ENCODE data around the gene ERMN.
"Not testable (repeated sequence)": the region's sequence is repeated elsewhere in the genome, so short reads cannot be mapped to it uniquely, and the experiment has no call there.

The ERMN gene, protein sequence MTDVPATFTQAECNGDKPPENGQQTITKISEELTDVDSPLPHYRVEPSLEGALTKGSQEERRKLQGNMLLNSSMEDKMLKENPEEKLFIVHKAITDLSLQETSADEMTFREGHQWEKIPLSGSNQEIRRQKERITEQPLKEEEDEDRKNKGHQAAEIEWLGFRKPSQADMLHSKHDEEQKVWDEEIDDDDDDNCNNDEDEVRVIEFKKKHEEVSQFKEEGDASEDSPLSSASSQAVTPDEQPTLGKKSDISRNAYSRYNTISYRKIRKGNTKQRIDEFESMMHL

DNA sequence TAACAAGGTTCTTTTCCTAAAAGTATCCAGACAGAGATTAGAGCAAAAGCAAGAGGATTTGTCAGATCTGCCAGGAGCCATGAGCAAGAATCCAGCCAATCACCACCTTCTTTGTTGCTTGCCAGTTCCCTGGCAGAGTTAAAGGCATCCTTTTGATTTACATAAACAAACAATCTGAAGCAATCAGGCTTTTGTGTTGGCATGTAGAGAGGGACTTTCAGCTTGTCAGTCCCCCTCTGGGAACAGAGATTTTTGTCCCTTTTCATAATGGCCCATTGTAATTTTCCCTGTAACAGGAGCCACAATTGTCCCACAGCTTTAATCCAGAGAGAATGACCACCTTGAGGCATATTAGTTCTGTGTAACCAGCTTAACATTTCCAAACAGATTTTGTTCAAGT, at the start of gene ERMN:
TSS of gene ERMN (minus strand) at position 39 of the 400 bp plus-strand sequence. CDS start 182 bp downstream, outside the sequence.
- DNase-seq = no peak

DNA sequence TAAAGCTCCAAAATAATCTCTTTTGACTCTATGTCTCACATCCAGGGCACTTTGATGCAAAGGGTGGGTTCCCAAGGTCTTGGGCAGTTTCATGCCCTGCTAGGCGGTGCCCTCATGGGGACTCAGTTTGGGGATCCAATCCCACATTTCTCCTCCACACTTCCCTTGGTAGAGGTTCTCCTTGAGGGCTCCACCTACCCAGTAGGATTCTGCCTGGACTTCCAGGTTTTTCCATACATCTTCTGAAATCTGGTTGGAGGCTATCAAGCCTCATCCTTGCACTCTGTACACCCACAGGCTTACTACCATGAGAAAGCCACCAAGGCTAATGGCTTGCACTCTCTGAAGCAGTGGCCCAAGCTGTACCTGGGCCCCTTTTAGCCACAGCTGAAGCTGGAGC, 49.8 kb upstream of the ERMN start:
- no peak for DNase-seq

DNA sequence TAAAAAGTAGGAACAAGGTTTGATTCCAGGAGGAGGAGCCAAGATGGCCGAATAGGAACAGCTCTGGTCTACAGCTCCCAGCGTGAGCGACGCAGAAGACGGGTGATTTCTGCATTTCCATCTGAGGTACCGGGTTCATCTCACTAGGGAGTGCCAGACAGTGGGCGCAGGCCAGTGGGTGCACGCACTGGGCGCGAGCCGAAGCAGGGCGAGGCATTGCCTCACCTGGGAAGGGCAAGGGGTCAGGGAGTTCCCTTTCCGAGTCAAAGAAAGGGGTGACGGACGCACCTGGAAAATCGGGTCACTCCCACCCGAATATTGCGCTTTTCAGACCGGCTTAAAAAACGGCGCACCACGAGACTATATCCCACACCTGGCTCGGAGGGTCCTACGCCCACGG, 42.9 kb upstream of the ERMN start:
- DNase-seq = not testable (repeated sequence)

DNA sequence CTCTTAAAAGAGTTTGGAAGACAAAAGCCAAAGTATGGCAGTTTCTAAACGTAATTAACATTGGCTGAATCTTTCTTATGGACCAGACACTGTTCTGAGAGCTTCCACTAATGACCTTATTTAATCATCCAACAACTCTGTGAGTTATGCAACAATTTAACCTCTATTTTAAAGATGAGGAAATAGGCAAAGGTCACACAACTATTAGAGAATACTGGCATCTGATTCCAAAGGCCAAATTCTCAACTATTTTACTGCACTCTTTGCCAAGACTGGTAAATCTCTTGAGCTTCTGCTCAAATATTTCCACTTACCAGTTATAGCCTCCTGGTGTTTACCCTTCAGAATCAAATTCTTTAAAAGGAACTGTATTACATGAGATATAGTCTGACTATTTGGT, 42.1 kb upstream of the ERMN start:
- DNase-seq = no peak

DNA sequence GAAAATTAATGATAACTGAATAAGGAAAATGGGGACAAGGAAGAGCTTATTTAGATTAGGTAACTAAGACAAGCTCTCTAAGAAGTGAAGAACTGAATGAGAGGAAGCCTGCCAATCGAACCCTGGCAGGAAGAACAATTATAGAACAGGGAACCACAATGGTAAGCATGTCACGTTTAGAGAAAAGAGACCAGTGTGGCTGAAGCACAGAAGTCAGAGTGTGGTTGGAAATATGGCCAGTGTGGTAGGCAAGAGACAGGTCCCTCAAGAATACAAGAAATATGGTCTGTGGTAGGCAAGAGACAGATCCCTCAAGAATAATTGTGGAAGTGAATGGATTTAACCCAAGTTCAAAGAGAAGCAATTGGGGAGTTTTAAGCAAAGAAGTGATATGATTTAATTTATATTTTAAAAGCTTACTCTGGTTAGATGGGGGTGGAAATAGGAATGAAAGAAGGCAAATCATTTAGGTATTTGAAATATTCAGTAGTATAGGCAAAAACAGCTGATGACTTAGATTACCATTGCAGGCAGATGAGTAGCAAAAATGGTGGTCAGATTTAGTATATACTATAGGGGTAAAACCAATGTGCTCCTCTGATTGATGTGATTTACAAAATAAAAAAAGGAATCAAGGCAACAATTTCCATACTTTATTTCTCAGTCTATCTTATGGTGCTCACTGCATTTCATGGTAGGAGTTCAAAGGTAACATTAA, 38.8 kb upstream of the ERMN start:
- peak; percentile 37 for DNase-seq

DNA sequence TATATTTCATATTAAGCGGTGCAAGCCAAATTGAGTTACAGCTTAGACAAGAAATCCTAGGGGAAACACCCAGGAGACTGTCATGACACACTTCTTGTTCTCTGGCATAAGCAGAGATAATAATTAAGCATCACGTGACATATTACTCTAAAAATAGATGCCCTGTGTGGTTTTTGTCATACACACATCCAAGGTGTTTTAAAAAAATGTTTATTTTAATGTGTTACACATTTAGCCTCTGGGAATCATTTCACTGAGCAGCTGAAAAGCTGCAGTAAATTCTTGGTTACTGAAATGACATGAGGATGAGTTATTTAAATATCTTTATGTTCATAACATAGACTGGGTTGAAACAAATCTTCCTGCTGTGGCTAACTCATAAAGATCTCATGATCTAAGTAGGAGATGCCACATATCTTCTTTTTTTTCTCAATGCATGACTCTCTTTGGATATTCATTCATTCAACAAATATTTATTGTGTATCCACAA, 38.0 kb upstream of the ERMN start:
- no peak for DNase-seq

DNA sequence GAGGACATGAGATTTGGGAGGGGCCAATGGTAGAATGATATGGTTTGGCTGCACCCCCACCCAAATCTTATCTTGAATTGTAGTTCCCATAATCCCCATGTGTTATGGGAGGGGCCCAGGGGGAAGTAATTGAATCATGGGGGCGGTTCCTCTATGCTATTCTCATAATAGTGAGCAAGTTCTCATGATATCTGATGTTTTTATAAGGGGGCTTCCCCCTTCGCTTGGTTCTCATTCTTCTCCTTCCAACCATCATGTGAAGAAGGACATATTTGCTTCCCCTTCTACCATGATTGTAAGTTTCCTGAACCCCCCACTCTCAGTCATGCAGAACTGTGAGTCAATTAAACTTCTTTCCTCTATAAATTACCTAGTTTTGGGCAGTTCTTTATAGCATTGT, 37.0 kb upstream of the ERMN start:
- no peak for DNase-seq

DNA sequence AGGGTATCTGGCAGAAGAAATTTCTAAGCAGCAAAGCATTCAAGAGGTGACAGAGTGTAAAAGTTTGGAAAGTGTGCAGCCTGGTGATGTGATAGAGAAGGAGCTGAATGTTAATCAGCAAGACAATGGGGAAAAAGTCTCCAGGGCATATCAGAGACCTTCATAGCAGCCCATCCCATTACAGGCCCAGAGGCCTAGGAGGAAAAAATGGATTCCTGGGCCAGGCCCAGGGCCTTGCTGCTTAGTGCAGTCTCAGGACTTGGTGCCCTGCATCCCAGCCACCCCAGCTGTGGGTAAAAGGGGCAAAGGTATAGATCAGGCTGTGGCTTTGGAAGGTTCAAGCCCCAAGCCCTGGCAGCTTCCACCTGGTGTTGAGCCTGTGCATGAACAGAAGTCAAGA, 35.9 kb upstream of the ERMN start:
- DNase-seq = no peak

DNA sequence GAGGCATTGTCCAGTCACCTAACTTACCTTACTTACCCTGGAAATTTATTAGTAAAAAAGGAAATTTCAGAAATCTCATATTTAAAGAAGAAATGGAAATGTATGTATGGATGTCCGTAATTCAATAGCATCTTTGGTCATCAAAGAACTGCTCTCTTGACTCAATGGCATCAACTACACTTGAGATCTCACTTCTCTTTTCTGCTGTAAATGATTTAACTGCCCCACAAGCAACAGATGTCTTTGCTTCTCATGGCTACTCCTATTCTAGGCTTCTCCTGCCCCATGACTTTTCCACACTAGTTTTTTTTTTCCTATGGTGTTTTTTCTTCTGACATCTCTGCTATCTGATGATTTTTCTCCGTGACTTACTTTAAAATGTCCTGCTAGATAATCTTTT, 34.0 kb upstream of the ERMN start:
- no peak for DNase-seq

DNA sequence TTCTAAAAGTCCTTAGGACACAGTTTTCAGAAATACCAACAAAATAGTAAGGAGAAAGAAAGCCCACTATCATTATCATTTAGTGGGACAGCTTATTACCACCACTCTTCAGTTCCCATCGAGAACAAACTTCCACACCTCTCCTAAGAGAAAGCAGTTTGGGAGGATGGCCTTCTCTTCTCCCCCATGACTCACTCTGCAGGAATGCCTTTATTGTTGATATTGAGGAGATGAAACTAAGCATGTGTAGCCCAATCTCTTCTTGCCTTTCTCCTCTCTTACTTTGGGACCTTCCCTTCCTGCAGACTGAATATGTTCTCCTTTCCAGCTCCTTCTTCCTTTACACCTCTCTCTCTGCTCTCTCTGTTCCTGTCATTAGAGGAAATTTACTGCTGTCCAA, 30.0 kb upstream of the ERMN start:
- no peak for DNase-seq

DNA sequence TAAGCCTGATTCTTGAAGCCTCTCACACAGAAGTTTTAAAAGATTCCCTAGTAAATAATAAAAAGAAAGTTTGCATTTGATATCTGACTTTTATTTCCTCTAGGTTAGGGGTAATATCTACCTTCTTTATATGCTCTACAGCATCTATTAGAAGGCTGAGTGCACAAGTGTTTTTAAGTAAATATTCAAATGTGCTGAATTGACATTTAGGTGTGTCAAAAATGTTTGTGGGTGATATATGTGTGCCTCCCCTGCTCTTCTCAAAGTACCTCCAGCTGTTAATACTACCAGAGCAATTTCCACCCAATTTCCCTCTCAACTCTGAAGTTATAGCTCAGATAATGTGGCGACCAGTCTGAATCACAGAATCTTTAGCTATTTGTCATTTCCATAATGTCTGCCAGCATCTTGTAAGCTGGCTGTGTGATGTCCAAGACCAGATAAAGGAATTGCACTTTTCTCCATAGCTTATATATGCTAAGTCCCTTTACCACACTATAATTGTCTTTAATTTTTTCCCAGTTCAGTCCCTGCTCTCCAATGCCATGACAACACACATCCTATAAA, 24.4 kb upstream of the ERMN start:
- DNase-seq = no peak

DNA sequence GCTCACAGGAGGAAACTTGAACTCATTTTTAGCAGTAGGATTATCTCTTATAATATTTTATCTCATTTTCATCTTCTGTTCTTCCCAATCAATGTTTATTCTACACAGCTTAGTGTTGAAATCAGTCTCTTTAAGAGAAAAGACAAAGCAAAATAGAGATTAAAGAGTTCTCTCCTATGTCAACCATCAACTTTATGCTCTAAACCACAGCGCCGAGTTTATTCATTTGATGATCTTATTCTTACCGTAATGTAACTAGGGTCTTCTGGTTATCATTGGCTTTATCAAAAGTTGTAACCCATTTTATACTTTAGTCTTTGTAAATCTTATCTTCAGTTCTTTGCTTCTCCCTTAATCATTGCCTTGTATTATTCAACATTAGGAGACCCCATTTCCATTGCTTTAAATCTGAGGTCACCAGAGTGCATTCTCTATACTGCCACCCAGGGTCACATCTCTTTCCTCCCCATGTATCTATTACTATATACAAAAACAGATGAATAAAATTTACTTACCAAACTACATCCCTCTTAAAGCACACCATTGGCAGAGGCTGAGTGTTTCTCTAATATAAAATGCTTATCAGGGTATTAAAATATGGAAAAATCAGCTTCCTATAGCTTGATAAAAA, 22.8 kb upstream of the ERMN start:
- DNase-seq = no peak

DNA sequence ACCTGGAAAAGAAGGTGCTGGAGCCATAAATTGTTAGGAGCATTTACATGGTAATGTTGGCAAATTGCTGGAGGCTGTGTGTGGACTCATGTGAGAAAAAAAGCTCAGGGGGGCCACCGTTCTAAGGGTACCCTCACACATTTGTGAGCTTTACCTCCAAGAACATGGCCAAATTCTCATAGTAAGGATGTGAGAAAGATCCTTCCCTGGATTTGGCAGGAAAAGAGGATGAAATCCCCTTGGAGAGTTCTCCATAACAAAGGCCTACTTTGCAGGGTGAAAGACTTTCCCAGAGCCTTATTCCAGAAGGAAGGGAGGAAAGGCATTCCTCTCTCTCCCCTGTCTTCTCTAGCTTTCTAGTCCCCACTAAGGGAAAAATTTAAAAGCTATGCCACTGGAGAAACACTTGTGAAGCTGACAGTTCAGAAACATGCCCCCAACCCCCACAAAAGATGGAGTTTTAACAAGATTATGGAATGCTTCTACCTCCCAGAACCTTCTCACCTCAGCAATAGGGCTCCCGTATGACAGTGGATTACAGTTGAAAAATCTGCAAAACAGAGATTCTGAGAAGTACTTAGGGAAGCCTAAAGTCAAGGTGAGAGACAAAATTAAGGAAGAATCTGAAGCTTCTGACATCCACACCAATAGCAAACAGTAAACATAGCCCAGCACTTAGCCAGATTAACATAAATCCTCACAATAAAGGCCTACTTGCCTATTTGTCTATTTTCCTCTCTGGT, 20.2 kb upstream of the ERMN start:
- DNase-seq = no peak

DNA sequence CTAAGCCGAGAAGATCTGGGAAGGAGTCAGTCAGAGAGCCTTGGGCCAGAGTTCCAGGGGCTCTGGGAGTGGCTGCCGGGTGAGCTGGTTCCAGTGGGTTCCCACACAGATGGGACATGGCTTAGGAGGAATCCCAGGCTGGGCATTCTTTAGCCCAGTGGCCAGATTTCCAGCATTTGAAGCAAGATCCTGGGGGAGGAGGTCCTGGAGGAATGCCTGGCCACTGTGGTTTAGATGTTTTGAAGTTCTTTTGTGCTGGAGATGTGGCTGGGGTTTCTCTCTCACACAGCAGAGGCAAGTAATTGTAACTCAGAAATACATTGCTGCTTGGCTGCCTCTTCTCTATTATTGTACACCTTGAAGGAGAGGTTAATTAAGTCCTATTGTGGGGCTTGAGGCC, 15.8 kb upstream of the ERMN start:
- not testable (repeated sequence) for DNase-seq

DNA sequence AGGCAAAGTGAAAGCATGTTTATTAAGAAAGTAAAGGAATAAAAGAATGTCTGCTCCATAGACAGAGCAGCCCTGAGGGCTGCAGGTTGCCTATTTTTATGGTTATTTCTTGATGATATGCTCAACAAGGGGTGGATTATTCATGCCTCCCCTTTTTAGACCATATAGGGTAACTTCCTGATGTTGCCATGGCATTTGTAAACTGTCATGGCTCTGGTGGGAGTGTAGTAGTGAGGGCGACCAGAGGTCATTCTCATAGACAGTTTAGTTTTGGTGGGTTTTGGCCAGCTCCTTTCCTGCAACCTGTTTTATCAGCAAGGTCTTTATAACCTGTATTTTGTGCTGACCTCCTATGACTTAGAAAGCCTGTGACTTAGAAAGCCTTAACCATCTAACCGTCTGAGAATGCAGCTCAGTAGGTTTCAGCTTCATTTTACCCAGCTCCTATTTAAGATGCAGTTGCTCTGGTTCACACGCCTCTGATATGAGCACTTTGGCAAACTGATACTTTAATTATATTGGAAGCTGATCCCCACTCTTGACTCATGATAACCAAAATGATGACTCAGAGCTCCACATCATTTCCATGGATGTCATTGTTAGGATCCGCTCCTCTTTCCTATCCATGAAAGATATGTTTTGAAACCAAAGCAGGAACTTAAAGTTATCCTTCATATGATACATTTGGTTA, 14.5 kb upstream of the ERMN start:
- DNase-seq = no peak

DNA sequence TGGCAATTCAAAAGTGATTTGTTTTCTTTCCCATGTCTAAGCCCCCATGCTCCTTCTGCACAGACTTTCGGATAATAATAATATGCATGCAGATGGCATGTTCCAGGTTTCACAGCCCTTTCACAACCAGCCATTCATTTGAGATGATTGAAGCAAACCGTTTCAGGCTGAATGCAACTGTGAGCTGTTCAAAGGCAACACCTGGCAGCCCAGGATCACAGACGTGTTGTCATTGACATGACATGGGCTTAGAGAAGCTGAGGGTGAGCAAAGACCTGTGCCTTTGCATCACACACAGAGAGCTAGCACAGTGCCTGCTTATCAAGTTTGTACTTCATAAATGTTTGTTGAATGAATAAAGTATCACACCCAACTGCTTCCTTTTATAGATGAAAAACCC, 12.4 kb upstream of the ERMN start:
- DNase-seq = no peak

DNA sequence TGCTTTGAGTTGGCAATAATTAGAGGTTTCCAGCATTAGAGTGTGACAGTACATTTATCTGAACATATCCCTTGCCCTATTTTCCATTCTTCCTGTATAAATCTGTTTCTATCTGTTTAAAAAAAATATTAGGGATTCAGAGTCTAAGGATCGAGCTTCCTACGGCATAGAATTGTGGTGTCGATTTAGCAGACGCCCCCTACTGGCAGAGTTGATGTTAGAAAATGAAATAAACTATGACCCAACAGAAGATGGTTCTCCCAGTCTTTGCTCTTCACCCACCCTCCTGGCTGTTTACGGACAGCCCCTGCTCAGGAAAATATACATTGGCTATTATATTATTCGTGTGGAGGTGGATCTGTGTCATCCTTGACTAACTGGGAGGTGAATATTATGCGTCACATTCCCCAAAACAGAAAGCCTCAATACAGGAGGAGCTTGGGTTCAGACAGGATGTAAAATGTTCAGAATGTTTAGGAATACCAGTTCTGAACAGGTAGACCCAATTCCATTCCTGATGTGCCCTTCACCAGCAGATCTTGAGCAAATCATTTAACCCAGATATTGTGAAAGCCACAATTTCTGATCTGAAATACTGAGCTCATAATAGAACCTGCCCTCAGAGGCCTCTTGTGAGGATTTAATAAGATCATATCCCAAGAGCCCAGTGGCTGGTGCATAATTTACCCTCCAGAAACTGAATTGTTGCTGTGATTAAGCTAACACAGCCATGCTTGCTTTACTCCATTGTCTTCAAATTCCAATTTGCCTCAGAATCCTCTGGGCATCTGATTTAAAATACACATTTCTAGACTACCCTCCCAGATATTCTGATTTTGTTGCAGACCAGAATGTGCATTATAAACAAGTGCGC, 10.8 kb upstream of the ERMN start:
- DNase-seq = peak; percentile 74

DNA sequence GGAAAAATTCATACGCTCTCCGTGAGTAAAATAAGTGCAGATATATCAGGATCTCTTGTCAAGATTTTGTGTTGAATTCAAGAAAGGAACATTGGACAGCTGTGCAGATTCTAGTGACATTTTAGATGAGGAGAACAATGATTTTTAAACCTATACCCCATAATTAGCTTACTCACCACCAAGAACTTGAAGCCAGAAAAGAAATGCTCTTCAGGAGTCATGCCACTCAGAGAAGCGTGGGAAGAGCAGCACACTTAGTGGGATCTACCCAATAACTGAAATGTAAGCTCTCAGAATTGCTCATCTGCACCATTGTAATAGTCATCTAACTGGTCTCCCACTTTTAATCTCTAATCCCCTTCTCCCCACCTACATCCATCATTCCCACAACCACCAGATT, 9.2 kb upstream of the ERMN start:
- no peak for DNase-seq

DNA sequence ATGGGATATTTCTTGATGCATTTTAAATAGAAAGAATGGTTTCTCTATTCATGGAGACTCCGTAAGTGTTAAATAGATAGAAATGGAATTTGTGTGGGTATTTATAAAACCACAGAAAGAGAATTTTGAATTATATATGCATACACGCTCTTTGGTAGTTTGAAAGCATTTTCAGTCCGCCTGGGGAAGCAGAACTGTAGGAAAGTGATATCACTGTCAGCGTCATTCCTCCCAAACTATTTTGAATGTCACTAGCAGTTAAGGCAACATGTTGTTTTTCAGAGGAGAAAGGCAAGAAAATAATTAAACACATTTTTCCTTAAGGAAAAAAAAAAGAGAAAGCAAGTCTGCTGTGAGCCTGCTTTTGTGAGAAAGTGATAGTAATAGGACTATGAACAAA, 8.7 kb upstream of the ERMN start:
- DNase-seq = no peak

DNA sequence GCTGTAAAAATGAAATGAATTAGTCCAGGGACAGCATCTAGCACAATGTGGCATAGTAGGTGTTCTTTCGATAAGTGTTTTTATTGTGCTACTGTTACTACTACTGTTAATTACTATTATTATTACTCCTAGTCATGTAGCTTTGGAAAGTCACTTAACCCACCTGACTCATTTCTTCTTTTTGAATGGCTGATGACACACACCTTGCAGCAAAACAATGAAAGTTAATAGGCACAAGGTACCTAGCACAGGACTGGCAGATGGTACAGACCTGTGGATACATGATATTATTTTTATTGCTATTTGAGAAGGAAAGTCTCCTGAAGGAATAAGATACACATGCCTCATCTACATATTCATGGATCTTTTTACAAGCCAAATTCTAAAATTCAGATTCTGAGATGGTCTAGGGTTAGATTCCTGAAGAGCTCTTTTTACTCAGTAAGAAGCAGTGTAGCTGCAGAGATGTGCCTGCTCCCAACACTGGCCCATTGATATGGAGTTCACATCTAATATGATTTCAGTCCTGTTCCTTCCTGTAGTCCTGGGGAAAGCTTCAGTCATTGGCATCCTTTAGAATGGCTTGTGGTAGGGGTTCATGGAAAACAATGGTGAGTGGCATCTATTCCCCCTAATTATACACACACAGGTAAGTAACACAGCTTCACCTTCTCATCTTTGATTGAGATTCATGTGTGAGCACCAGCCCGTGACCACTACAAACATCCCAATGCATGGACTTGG, 7.9 kb upstream of the ERMN start:
- DNase-seq = no peak

DNA sequence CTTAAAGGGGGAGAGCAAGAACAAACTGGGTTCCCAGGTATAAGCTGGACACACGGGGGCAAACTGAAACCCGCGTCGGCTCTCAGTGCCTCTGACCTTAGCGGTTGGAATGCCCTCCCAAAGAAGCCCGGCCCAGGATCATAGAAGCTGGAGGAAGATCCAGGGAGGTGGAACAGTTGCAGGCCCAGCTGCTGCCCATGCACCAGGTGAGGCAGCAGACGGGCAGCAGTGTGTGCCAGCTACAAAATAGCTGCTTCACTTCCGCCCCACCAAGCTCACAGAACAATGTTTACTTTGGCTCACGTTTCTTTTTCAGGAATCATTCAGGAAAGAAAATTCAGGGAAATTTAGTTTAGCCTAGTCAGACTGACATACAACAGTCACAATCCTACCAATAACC, 3.9 kb upstream of the ERMN start:
- no peak for DNase-seq
